H1 (cell line): ENCODE results near the gene LRRC74A. TPM values are rescaled to one million over a fixed set of nuclear protein-coding genes. Genes with fewer than 3 reads are reported as not detected.

Experiments
- CTCF ChIA-PET: fragments of 300-600 bp; sonication (Branson Sonifier 250); formaldehyde crosslinking; loops from one replicate; lab custom pipeline; 2021; ENCODE audit not compliant: partially characterized antibody; lab: Charles Lee
- POLR2A ChIA-PET: fragments of 300-600 bp; sonication (Branson Sonifier 250); formaldehyde crosslinking; loops from one replicate; lab custom pipeline; 2021; ENCODE audit warnings: inconsistent platforms; ENCODE audit not compliant: partially characterized antibody; lab: Charles Lee
- DNase-seq, 2 experiments: peaks; one replicate each; pipeline versions ENCODE4 v3.0.0 to v3.0.0-alpha.2; 2010 to 2022; ENCODE audit warnings: low spot score in 2 of 2, low read depth in 1 of 2, mixed read lengths in 1 of 2
- FAIRE-seq: peaks from 2 replicates; lab custom pipeline; 2011; peaks lifted over from hg19 to GRCh38; lab: Jason Lieb, UNC
- H2AFZ ChIP-seq: 2 replicates; pipeline ENCODE4 v1.8.1; 2012; ENCODE audit warnings: low read length, inconsistent platforms
- H2AK5ac ChIP-seq: 2 replicates; pipeline ENCODE4 v1.6.1; 2013; ENCODE audit warnings: low read depth, low read length
- H2BK120ac ChIP-seq: replicated peaks from 2 replicates; pipeline ENCODE3; 2013; ENCODE audit warnings: low read depth, low read length, inconsistent platforms
- H2BK12ac ChIP-seq: 2 replicates; pipeline ENCODE4 v1.6.1; 2013; ENCODE audit warnings: low read depth, low read length
- H2BK15ac ChIP-seq: 2 replicates; pipeline ENCODE4 v1.6.1; 2013; ENCODE audit warnings: low read length
- H2BK20ac ChIP-seq: 2 replicates; pipeline ENCODE4 v1.6.1; 2013; ENCODE audit warnings: low read length
- H2BK5ac ChIP-seq: 2 replicates; pipeline ENCODE4 v1.6.1; 2013; ENCODE audit warnings: low read depth, low read length
- H3K14ac ChIP-seq: 2 replicates; pipeline ENCODE4 v1.6.1; 2013; ENCODE audit warnings: inconsistent platforms; ENCODE audit not compliant: insufficient read length
- H3K18ac ChIP-seq: 2 replicates; pipeline ENCODE4 v1.6.1; 2013; ENCODE audit warnings: low read length; ENCODE audit errors: extremely low read depth
- H3K23ac ChIP-seq: 2 replicates; pipeline ENCODE4 v1.6.1; 2013; ENCODE audit warnings: inconsistent platforms; ENCODE audit not compliant: insufficient read length
- H3K23me2 ChIP-seq: 2 replicates; pipeline ENCODE4 v1.6.1; 2013; ENCODE audit warnings: low read depth, low read length
- H3K27ac ChIP-seq: 2 replicates; pipeline ENCODE4 v1.6.1; 2011; ENCODE audit warnings: low read depth, low read length, inconsistent platforms
- H3K27me3 ChIP-seq, 4 experiments: replicated peaks in 1 of 4; 1 replicate in 1 of 4; 2 replicates in 3 of 4; pipeline versions ENCODE4 v1.6.1 to v1.8.1; 2011 to 2013; ENCODE audit warnings: low read length in 3 of 4, mild to moderate bottlenecking in 3 of 4, inconsistent platforms in 2 of 4, mixed read lengths in 2 of 4, moderate library complexity in 1 of 4; ENCODE audit not compliant: control insufficient read depth in 3 of 4, insufficient read depth in 3 of 4; ENCODE audit errors: extremely low read depth in 1 of 4
- H3K36me3 ChIP-seq, 4 experiments: 2 replicates each; pipeline versions ENCODE4 v1.6.1 to v1.8.1; 2011 to 2013; ENCODE audit warnings: mild to moderate bottlenecking in 4 of 4, low read length in 3 of 4, moderate library complexity in 2 of 4, control low read depth in 1 of 4, inconsistent platforms in 1 of 4; ENCODE audit not compliant: insufficient read depth in 4 of 4, control insufficient read depth in 2 of 4
- H3K4ac ChIP-seq: replicated peaks from 2 replicates; pipeline ENCODE3; 2013; ENCODE audit warnings: low read length, low read depth, mixed read lengths, inconsistent platforms; ENCODE audit not compliant: insufficient read length
- H3K4me1 ChIP-seq, 4 experiments: replicated peaks in 1 of 4; 1 replicate in 1 of 4; 2 replicates in 3 of 4; pipeline versions ENCODE4 v1.6.1 to v1.8.1; 2011 to 2013; ENCODE audit warnings: low read length in 3 of 4, inconsistent platforms in 2 of 4, mixed read lengths in 1 of 4; ENCODE audit not compliant: insufficient read depth in 4 of 4, control insufficient read depth in 3 of 4
- H3K4me2 ChIP-seq, 2 experiments: 2 replicates each; pipeline versions ENCODE4 v1.6.1 to v1.8.1; 2011 to 2013; ENCODE audit warnings: low read depth in 2 of 2, low read length in 2 of 2, control low read depth in 1 of 2, inconsistent platforms in 1 of 2, mild to moderate bottlenecking in 1 of 2; ENCODE audit not compliant: insufficient read depth in 1 of 2
- H3K4me3 ChIP-seq, 4 experiments: fragments of 200-600, 300-600 bp in 1 of 4; sonication (generic), shearing (Covaris generic), sonication (Bioruptor Twin) in 1 of 4; 2 replicates each; pipeline versions ENCODE4 v1.5.1 to v1.8.1; 2011 to 2016; ENCODE audit warnings: low read length in 4 of 4, low read depth in 3 of 4, control low read depth in 2 of 4, inconsistent platforms in 2 of 4, mild to moderate bottlenecking in 2 of 4, mixed read lengths in 1 of 4, moderate library complexity in 1 of 4; ENCODE audit not compliant: insufficient read depth in 2 of 4; ENCODE audit errors: extremely low read depth in 1 of 4
- H3K56ac ChIP-seq: replicated peaks from 2 replicates; pipeline ENCODE3; 2013; ENCODE audit warnings: low read depth, mild to moderate bottlenecking, mixed read lengths, low read length, inconsistent platforms; ENCODE audit not compliant: insufficient read length
- H3K79me1 ChIP-seq: 2 replicates; pipeline ENCODE4 v1.6.1; 2013; ENCODE audit warnings: low read depth, low read length, control low read depth
- H3K79me2 ChIP-seq, 2 experiments: 2 replicates each; pipeline versions ENCODE4 v1.6.1 to v1.8.1; 2012 to 2013; ENCODE audit warnings: low read length in 2 of 2, mild to moderate bottlenecking in 2 of 2, inconsistent platforms in 1 of 2; ENCODE audit not compliant: insufficient read depth in 2 of 2, control insufficient read depth in 1 of 2
- H3K9ac ChIP-seq, 4 experiments: replicated peaks in 1 of 4; 1 replicate in 1 of 4; 2 replicates in 3 of 4; pipeline versions ENCODE4 v1.6.1 to v1.8.1; 2011 to 2013; ENCODE audit warnings: low read depth in 3 of 4, low read length in 3 of 4, control low read depth in 2 of 4, mild to moderate bottlenecking in 2 of 4, moderate library complexity in 2 of 4, inconsistent platforms in 1 of 4; ENCODE audit errors: extremely low read depth in 1 of 4
- H3K9me3 ChIP-seq, 2 experiments: 2 replicates each; pipeline versions ENCODE4 v1.6.1 to v1.8.1; 2012 to 2013; ENCODE audit warnings: mild to moderate bottlenecking in 2 of 2, moderate library complexity in 2 of 2, control low read depth in 1 of 2, inconsistent platforms in 1 of 2, low read depth in 1 of 2, low read length in 1 of 2, mixed read lengths in 1 of 2; ENCODE audit not compliant: insufficient read depth in 2 of 2
- H4K20me1 ChIP-seq, 2 experiments: replicated peaks in 1 of 2; 2 replicates each; pipeline versions ENCODE3 to v1.8.1; 2011 to 2013; ENCODE audit warnings: inconsistent platforms in 2 of 2, low read length in 2 of 2, mild to moderate bottlenecking in 1 of 2; ENCODE audit not compliant: insufficient read depth in 2 of 2, control insufficient read depth in 1 of 2
- H4K5ac ChIP-seq: 2 replicates; pipeline ENCODE4 v1.6.1; 2013; ENCODE audit warnings: low read length, low read depth, mixed read lengths, inconsistent platforms; ENCODE audit not compliant: insufficient read length
- H4K8ac ChIP-seq: 2 replicates; pipeline ENCODE4 v1.8.0; 2013; ENCODE audit warnings: mild to moderate bottlenecking, moderate library complexity, low read length, inconsistent platforms; ENCODE audit not compliant: insufficient read depth; ENCODE audit errors: extremely low read depth
- H4K91ac ChIP-seq: replicated peaks from 2 replicates; pipeline ENCODE3; 2013; ENCODE audit warnings: low read length, mixed read lengths, inconsistent platforms; ENCODE audit not compliant: insufficient read length
- CHD2 ChIP-seq: IDR thresholded peaks from 2 replicates; pipeline ENCODE4 v1.6.1; 2012; ENCODE audit warnings: low read length, improper control_type of control experiment
- CTCF ChIP-seq, 3 experiments: IDR thresholded peaks; 1 replicate in 2 of 3; 2 replicates in 1 of 3; pipeline versions ENCODE4 v1.5.1 to v1.6.1; 2011; ENCODE audit warnings: low read length in 3 of 3, mild to moderate bottlenecking in 3 of 3, inconsistent platforms in 2 of 3, low read depth in 1 of 3, moderate library complexity in 1 of 3; ENCODE audit not compliant: insufficient read depth in 1 of 3; ENCODE audit errors: control extremely low read depth in 1 of 3
- RAD21 ChIP-seq, 2 experiments: IDR thresholded peaks in 1 of 2; conservative IDR thresholded peaks in 1 of 2; 2 replicates each; pipeline ENCODE4 v1.6.1; 2011; ENCODE audit warnings: low read depth in 2 of 2, low read length in 2 of 2, improper control_type of control experiment in 1 of 2, inconsistent platforms in 1 of 2, mild to moderate bottlenecking in 1 of 2, moderate library complexity in 1 of 2
- SIN3A ChIP-seq, 2 experiments: IDR thresholded peaks in 1 of 2; conservative IDR thresholded peaks in 1 of 2; 2 replicates each; pipeline ENCODE4 v1.6.1; 2011 to 2012; ENCODE audit warnings: low read length in 2 of 2, improper control_type of control experiment in 1 of 2, low read depth in 1 of 2, mild to moderate bottlenecking in 1 of 2
- YY1 ChIP-seq: IDR thresholded peaks from 2 replicates; pipeline ENCODE4 v1.6.1; 2011; ENCODE audit warnings: low read depth, mild to moderate bottlenecking, low read length
- WGBS, 2 experiments: shearing (Covaris generic) in 1 of 2; methylation state at CpG; one replicate each; pipeline versions ENCODE4 v1.1.6 to v1.1.7; 2013 to 2015; ENCODE audit warnings: low lambda C conversion rate in 2 of 2, mixed read lengths in 2 of 2, inconsistent platforms in 1 of 2, low coverage in 1 of 2, missing lambda C conversion rate in 1 of 2; ENCODE audit not compliant: insufficient replicate concordance in 2 of 2, insufficient coverage in 1 of 2, insufficient read length in 1 of 2; ENCODE audit errors: extremely low coverage in 1 of 2, missing lambda C conversion rate in 1 of 2; 5-methylcytosine and 5-hydroxymethylcytosine counted together
- polyA plus RNA-seq, 7 experiments: library from polyadenylated mRNA; depleted of rRNA in 3 of 7; stranded (reverse) in 5 of 7; unstranded in 2 of 7; fragments of >200 nt in 5 of 7; fragments of 200-250 nt in 2 of 7; gene quantifications; 1 replicate in 5 of 7; 2 replicates in 1 of 7; 4 replicates in 1 of 7; pipeline versions ENCODE4 v1.2.1 to v1.2.3, GENCODE V29; 2011 to 2013; ENCODE audit warnings: missing spikeins in 2 of 7, mixed read lengths in 2 of 7
- total RNA-seq: library from RNA; stranded (reverse); fragmentation: NEBNext Ultra II Directional; extraction: Animal tissue kit (Norgen Biotek cat#: 25700); gene quantifications from 2 replicates; pipeline ENCODE4 v1.2.1, GENCODE V29; 2021

Gene LRRC74A
- total and polyA plus RNA-seq, 2 of the 8 experiments (the other 6 are each of a cell fraction or from before 2014, with no cell fraction given) = not detected

GRCh38 chr14:76870166-76870565, 44.0 kb downstream of the LRRC74A start:
- no peak overlapping the region for H3K23ac ChIP-seq
- DNase-seq (no peak), FAIRE-seq (no peak)
- no peak overlapping the region for H4K5ac ChIP-seq
- ChIA-PET CTCF (interaction anchor here (0.7 to 27.4 kb wide), 14 partner anchors 10 to 272 kb away, joined by 3 to 719 read pairs (median 64); partner anchors contain the start of gene CIPC), POLR2A (no interaction called here)
- H3K36me3 ChIP-seq = no peaks in the 10 kb centered on the region
- no peaks in the 10 kb centered on the region; a peak in 2 of 7 replicates for H3K27me3 ChIP-seq
- H2BK120ac ChIP-seq = no peak overlapping the region
- no peak overlapping the region for H3K4ac ChIP-seq
- H2AK5ac ChIP-seq = no peak overlapping the region
- no peak overlapping the region for H2AFZ ChIP-seq
- H3K4me3 ChIP-seq = no peak overlapping the region
- H3K23me2 ChIP-seq = no peaks in the 10 kb centered on the region
- H3K18ac ChIP-seq = no peak overlapping the region
- H4K20me1 ChIP-seq = no peaks in the 10 kb centered on the region
- H3K56ac ChIP-seq = no peak overlapping the region
- no peak overlapping the region for H3K4me2 ChIP-seq
- H3K9ac ChIP-seq = no peak overlapping the region
- 82% methylated on average over 7 of the region's 7 CpGs; no CpG with 5 or more reads in 1 of the 2 experiments for WGBS, 2 experiments
- H3K79me2 ChIP-seq = no peaks in the 10 kb centered on the region
- no peak overlapping the region for H3K14ac ChIP-seq
- peaks cover 0 to 3% of the 10 kb centered on the region in 2 experiments; a peak in 1 of 4 replicates for H3K9me3 ChIP-seq
- H4K91ac ChIP-seq = no peak overlapping the region
- no peak overlapping the region for H2BK12ac ChIP-seq
- peak overlapping the region; percentile 72; the same call in 1 of the 2 replicates for H2BK15ac ChIP-seq
- no peak overlapping the region for H3K27ac ChIP-seq
- TF ChIP-seq CTCF (IDR thresholded peaks at IDR 0.05; ENCODE audit: control extremely low read depth in 1 of 3, insufficient read depth in 1 of 3, low read depth in 1 of 3, low read length in 3 of 3) = peak; percentile 32 to 86 (median 51)
- TF ChIP-seq YY1 = 0 out of 2 replicates have a peak, but pooled peaks have one; percentile 12
- no peak for TF ChIP-seq SIN3A (conservative IDR thresholded peaks at IDR 0.05 in 1 of 2, IDR thresholded peaks at IDR 0.05 in 1 of 2; ENCODE audit: low read depth in 1 of 2, low read length in 2 of 2)
- TF ChIP-seq RAD21 (IDR thresholded peaks at IDR 0.05 in 1 of 2, conservative IDR thresholded peaks at IDR 0.05 in 1 of 2; ENCODE audit: low read depth in 2 of 2, low read length in 2 of 2) = peak in 1 of 2 experiments; percentile 42; a peak in 1 of 4 replicates
- TF ChIP-seq CHD2 = no peak
- TF ChIP-seq, all 59 proteins: peak for 3
- no peak overlapping the region for H2BK20ac ChIP-seq
- H4K8ac ChIP-seq = no peak overlapping the region
- no peaks in the 10 kb centered on the region for H3K79me1 ChIP-seq
- no peak overlapping the region for H2BK5ac ChIP-seq
- H3K4me1 ChIP-seq = peaks cover 0 to 9% (median 4%) of the 10 kb centered on the region in 4 experiments; a peak in 5 of 7 replicates
